B cell (primary cell): ENCODE data around the gene CNKSR3.

Source experiments
- EZH2 ChIP-seq: IDR thresholded peaks from 2 replicates; pipeline ENCODE4 v1.6.1; 2012; ENCODE audit warnings: borderline replicate concordance, low read depth, mild to moderate bottlenecking, moderate library complexity, low read length; ENCODE audit not compliant: insufficient read depth, poor library complexity, severe bottlenecking
- TF ChIP-seq, protein P1 (sequence below): fragments of 200-600 bp; IDR thresholded peaks from one replicate; pipeline ENCODE4 v1.8.0; 2022; ENCODE audit warnings: antibody characterized with exemption, mild to moderate bottlenecking

DNA sequence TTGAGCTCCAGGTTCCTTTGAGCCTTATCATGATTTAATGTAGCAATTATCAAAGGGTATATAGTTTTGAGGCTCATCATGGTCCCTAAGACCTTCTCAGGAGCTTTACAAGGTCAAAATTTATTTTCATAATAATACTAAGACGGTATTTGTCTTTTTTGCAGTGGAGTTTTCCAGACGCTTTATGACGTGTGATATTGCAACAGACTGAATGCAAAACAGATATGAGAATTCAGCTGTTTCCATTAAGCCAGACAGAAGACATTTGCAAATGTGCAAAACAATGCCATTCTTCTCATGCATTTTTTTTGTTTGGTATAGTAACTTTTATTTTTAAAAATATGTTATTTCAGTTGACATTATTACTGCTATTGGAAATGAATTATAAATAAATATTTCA is 24.7 kb upstream of the CNKSR3 start:
- TF ChIP-seq, protein P1, sequence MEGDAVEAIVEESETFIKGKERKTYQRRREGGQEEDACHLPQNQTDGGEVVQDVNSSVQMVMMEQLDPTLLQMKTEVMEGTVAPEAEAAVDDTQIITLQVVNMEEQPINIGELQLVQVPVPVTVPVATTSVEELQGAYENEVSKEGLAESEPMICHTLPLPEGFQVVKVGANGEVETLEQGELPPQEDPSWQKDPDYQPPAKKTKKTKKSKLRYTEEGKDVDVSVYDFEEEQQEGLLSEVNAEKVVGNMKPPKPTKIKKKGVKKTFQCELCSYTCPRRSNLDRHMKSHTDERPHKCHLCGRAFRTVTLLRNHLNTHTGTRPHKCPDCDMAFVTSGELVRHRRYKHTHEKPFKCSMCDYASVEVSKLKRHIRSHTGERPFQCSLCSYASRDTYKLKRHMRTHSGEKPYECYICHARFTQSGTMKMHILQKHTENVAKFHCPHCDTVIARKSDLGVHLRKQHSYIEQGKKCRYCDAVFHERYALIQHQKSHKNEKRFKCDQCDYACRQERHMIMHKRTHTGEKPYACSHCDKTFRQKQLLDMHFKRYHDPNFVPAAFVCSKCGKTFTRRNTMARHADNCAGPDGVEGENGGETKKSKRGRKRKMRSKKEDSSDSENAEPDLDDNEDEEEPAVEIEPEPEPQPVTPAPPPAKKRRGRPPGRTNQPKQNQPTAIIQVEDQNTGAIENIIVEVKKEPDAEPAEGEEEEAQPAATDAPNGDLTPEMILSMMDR: no peak
- TF ChIP-seq EZH2: no peak
